NB4 (cell line): ENCODE data around the gene NOBOX.

Experiments
- CTCF ChIP-seq: IDR thresholded peaks from one replicate; pipeline ENCODE4 v1.5.1; 2012; ENCODE audit warnings: low read depth, low read length
- POLR2A ChIP-seq: IDR thresholded peaks from 2 replicates; pipeline ENCODE4 v1.6.1; 2011; ENCODE audit warnings: mild to moderate bottlenecking; ENCODE audit not compliant: insufficient read length; ENCODE audit errors: extremely low read depth
- TF ChIP-seq, protein P1 (sequence below): IDR thresholded peaks from 2 replicates; pipeline ENCODE4 v1.6.1; 2011; ENCODE audit warnings: low read depth, low read length

DNA sequence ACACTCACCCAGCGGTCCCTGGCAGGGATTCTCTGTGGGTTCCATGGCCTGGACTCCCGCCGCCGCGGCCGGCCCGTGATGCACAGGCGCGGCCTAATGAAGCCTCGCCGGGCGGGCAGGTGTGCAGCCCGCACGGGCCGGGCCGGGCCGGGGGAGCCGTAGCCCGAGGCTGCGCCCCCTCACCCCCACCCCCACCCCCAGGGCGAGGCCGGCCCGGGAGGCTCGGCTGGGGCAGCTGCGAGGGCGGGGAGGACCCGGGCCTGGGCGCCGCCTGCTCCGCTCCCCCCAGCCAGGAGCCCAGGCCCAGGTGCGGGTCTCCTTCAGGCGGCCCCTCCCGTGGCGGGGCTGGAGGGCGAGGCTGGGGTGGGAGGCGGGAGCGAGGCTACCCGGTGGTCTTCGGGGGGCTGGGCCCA is at the start of gene NOBOX:
- TF ChIP-seq POLR2A = no peak
- TF ChIP-seq CTCF = no peak
- TF ChIP-seq, protein P1, sequence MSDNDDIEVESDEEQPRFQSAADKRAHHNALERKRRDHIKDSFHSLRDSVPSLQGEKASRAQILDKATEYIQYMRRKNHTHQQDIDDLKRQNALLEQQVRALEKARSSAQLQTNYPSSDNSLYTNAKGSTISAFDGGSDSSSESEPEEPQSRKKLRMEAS = no peak
